HG03060 (cell line): ENCODE data around the gene SEMA6A.
A peak's percentile ranks its signal among the peaks of the same experiment; 100 is the strongest.

Experiments used
- ATAC-seq: cut with Tn5 transposase; IDR thresholded peaks from one replicate; pipeline ENCODE4 v1.9.1; 2021; ENCODE audit warnings: low read depth, moderate number of reproducible peaks; ENCODE audit not compliant: unreplicated experiment

The SEMA6A gene

GRCh38 chr5:116576053-116576713 is 1.6 kb upstream of the SEMA6A start:
- no peak for ATAC-seq

- no peak for ATAC-seq
Observed at GRCh38 chr5:116575326-116576052, 866 bp upstream of the SEMA6A start.

GRCh38 chr5:116573702-116574366 is 789 bp downstream of the SEMA6A start:
- no peak for ATAC-seq

GRCh38 chr5:116573279-116573701 is 1.3 kb downstream of the SEMA6A start:
- no peak for ATAC-seq

DNA sequence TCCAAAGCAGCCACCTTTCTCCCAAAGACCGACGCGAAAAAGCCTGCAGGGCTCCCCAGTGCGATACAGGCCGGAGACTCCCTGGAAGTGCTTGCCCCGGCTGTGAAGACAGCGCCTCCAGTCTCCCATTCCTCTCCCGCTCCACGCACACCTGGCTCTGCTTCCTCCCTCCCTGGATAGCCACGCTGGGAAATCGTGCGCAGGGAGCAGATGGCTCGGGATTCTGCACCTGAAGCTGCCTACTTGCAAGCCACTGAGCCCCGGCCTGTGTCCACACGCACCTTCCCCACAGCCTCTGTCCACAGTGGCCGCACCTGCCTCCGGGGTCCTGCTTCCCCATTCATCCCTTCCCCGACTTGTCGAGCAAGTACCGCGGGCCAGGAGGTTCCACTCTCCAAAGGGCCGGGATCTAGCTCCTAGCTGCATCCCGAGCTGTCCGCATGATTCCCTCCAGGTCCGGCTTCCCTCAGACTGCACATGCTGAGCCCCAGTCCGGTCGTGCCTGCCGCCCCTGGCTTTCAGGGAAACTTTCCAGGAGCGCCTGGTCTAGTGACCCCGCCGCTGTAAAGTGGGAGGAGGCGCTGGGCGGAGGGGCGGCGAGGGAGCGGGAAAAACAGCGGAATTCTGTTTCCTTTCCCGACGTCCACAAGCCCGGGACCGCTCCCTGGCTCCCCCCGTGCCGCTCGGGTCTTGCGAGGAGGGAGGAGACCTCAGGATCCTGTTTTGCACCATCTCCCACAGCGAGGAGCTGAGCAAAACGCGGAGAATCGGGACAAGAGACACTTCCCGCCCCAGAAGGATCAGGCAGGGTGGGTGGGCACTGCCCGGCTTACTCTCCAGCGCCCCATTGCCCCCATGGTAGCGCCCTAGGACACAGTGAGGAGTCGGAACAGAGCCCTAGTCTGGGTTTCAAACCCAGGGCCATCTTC is 2.0 kb downstream of the SEMA6A start:
- ATAC-seq, result no peak

- no peak for ATAC-seq
Observed at GRCh38 chr5:116571568-116572349, 2.9 kb downstream of the SEMA6A start.

GRCh38 chr5:116569999-116570398 is 4.6 kb downstream of the SEMA6A start:
- ATAC-seq, result no peak

DNA sequence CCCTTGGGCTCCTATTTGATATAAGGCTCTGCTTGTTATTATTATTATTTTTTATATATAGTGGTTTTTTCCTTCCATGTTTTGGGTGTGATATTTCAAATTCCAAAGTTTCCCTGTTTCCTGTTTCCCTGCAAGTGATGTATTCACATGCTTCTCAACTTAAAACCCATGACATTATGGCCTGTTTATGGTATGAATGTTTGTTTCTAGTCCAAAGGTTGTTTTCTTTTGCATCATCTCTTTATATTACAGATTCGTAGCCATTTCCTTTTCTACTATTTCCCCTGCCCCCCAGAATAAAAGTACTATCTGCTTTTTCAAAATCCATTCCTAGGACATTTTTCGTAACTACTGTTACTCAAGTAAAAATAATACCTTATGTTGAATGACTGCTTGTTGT is 7.5 kb downstream of the SEMA6A start:
- no peak for ATAC-seq

- peak; percentile 56 for ATAC-seq
Observed at GRCh38 chr5:116566251-116566650, 8.4 kb downstream of the SEMA6A start.

- no peak for ATAC-seq
Observed at GRCh38 chr5:116564756-116565490, 9.7 kb downstream of the SEMA6A start.

- ATAC-seq, result no peak
Observed at GRCh38 chr5:116564312-116564711, 10.3 kb downstream of the SEMA6A start.

GRCh38 chr5:116563736-116564308 is 10.8 kb downstream of the SEMA6A start:
- ATAC-seq, result no peak

DNA sequence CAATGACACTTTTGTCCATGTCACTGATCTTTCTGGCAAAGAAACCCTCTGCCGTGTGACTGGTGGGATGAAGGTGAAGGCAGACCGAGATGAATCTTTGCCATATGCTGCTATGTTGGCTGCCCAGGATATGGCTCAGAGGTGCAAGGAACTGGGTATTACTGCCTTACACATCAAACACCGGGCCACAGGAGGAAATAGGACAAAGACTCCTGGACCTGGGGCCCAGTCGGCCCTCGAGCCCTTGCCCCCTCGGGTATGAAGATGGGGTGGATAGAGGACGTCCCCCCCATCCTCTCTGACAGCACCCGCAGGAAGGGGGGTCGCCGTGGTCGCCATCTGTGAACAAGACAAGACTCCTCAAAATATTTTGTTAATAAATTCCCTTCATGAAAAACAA is 12.0 kb downstream of the SEMA6A start:
- ATAC-seq, result no peak

DNA sequence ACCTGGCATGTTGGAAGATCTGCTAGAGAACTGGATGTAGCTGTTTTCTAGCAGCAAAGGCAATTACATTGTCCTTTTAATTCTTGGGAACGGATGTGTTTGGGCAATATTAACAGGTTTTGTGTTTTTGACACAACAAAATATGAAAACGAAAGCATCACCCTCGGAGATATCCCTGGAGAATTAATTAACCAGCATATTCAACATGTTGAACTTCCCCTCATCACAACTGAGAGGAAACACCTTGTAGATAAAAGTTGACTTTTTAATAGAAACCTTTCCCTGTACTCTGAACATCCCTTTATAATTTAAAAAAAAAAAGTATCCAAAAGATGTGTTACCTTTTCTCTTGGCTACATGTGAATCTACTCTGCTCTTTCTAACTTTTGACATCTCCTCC is 13.0 kb downstream of the SEMA6A start:
- ATAC-seq, result no peak

DNA sequence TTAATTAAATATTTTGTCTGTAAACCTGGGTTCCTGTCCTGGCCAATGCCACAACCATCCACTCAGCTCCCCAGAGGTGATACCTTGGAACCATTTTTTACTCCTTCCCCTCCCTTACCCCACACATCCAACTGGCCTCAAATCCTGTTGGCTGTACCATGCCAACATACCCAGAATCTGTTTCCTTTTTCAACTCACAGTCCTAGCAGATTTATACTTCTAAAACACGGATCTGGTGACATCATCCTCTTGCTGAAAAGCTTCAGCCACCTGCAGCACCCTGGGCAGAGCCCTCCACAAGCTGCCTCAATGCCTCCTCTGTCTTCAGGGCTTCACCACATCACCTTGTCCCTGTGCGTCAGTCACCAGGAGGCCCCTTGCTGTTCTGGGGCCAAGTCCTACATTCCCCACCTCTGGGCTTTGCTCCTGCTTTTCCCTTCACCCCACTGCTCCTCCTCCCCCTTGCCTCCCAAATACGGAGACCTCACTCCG is 14.9 kb downstream of the SEMA6A start:
- no peak for ATAC-seq

DNA sequence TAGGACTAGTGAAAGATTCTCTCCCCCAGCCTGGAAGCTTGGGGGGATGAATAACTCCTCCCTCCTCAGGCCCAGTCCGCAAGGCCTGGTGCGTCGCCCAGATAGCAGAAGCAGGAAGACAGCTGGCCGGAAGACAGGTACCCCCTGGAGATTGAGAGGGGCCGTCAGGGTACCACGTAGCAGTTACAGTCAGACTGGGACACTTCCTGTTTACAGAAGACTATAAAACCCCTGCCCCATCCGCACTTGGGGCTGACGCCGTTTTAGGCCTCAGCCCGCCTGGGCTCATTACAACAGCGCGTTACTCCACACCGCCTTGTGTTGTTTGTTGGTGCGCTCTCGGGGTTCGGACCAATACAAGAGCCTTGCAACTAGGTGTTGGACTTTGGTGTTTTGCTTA is 15.4 kb downstream of the SEMA6A start:
- ATAC-seq, result no peak

GRCh38 chr5:116557669-116558271 is 16.9 kb downstream of the SEMA6A start:
- no peak for ATAC-seq

DNA sequence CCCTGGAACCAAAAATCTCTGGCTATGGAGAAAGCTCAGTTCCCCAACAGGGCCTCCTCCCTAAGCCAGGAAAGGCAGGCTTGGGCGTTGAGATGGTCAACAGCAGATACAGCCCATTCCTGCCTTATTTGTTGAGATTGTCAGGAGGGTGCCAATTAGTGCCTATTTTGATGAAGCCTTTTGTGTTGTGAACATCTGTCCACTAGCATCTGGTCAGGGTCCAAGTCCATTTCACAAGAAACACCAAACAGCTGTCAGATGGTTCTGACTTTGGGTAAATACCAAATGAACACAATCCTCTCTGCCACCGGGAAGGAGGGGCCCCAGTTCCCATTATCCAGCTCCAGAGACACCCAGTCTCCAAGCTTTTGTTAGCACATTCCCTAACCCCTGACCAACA is 19.9 kb downstream of the SEMA6A start:
- no peak for ATAC-seq
